OCI-LY1 (cell line): ENCODE data around the gene CDH4.

Experiments used
- H2AFZ ChIP-seq: fragments of 200-600 bp; sonication (generic), shearing (Covaris generic); 2 replicates; pipeline ENCODE4 v1.6.0; 2014; ENCODE audit warnings: antibody characterized with exemption, mild to moderate bottlenecking, low read length
- H3F3A ChIP-seq: fragments of 200-600 bp; sonication (generic), shearing (Covaris generic); 2 replicates; pipeline ENCODE4 v1.6.0; 2014; ENCODE audit warnings: mild to moderate bottlenecking, antibody characterized with exemption, low read length, moderate library complexity; ENCODE audit not compliant: insufficient read depth
- H3K27ac ChIP-seq: fragments of 200-600 bp; sonication (generic); 2 replicates; pipeline ENCODE4 v1.5.1; 2014; ENCODE audit warnings: low read length, mixed run types, mild to moderate bottlenecking, low read depth; ENCODE audit not compliant: poor library complexity, severe bottlenecking
- H3K27me3 ChIP-seq: fragments of 200-600 bp; sonication (generic); 2 replicates; pipeline ENCODE4 v1.6.0; 2014; ENCODE audit warnings: antibody characterized with exemption, mild to moderate bottlenecking, low read length, moderate library complexity; ENCODE audit not compliant: insufficient read depth
- H3K36me3 ChIP-seq: fragments of 200-600 bp; sonication (generic); 2 replicates; pipeline ENCODE4 v1.6.1; 2014; ENCODE audit warnings: mild to moderate bottlenecking, antibody characterized with exemption, low read length, moderate library complexity, mixed read lengths; ENCODE audit not compliant: insufficient read depth
- H3K4me1 ChIP-seq: fragments of 200-600 bp; sonication (generic); 2 replicates; pipeline ENCODE4 v1.5.1; 2014; ENCODE audit warnings: mild to moderate bottlenecking, low read length, moderate library complexity; ENCODE audit not compliant: insufficient read depth, severe bottlenecking
- H3K4me2 ChIP-seq: fragments of 200-600 bp; sonication (generic), shearing (Covaris generic); 2 replicates; pipeline ENCODE4 v1.6.1; 2014; ENCODE audit warnings: low read length
- H3K4me3 ChIP-seq: fragments of 200-600 bp; sonication (generic); 2 replicates; pipeline ENCODE4 v1.5.1; 2014; ENCODE audit warnings: low read length, low read depth, mild to moderate bottlenecking, mixed read lengths; ENCODE audit not compliant: poor library complexity, severe bottlenecking
- H3K79me2 ChIP-seq: fragments of 200-600 bp; shearing (Covaris generic); 2 replicates; pipeline ENCODE4 v1.6.1; 2016; ENCODE audit warnings: mixed run types, low read length, mixed read lengths; ENCODE audit not compliant: insufficient read depth
- H3K9ac ChIP-seq: fragments of 200-600 bp; sonication (generic), shearing (Covaris generic); 2 replicates; pipeline ENCODE4 v1.6.1; 2014; ENCODE audit warnings: mild to moderate bottlenecking, low read length, mixed read lengths
- H3K9me2 ChIP-seq: fragments of 200-600 bp; sonication (generic), shearing (Covaris generic); 2 replicates; pipeline ENCODE4 v1.6.1; 2014; ENCODE audit warnings: low read depth, mild to moderate bottlenecking, low read length, mixed read lengths
- H3K9me3 ChIP-seq: fragments of 200-600 bp; shearing (Covaris generic); 2 replicates; pipeline ENCODE4 v1.6.1; 2014; ENCODE audit warnings: low read length, mixed read lengths
- H4K20me1 ChIP-seq: fragments of 200-600 bp; sonication (generic), shearing (Covaris generic); 2 replicates; pipeline ENCODE4 v1.6.0; 2016; ENCODE audit warnings: mild to moderate bottlenecking, low read length; ENCODE audit not compliant: insufficient read depth
- CTCF ChIP-seq: fragments of 200-600 bp; sonication (generic), shearing (Covaris generic); IDR thresholded peaks from 2 replicates; pipeline ENCODE4 v1.5.1; 2017; ENCODE audit warnings: mild to moderate bottlenecking, antibody characterized with exemption, low read length, moderate library complexity, mixed read lengths
- EZH2 ChIP-seq: fragments of 200-600 bp; sonication (generic), shearing (Covaris generic); IDR thresholded peaks from 2 replicates; pipeline ENCODE4 v1.8.0; 2017; ENCODE audit warnings: borderline replicate concordance, mixed run types, mild to moderate bottlenecking, antibody characterized with exemption, low read length, moderate library complexity, mixed read lengths

Gene CDH4

DNA sequence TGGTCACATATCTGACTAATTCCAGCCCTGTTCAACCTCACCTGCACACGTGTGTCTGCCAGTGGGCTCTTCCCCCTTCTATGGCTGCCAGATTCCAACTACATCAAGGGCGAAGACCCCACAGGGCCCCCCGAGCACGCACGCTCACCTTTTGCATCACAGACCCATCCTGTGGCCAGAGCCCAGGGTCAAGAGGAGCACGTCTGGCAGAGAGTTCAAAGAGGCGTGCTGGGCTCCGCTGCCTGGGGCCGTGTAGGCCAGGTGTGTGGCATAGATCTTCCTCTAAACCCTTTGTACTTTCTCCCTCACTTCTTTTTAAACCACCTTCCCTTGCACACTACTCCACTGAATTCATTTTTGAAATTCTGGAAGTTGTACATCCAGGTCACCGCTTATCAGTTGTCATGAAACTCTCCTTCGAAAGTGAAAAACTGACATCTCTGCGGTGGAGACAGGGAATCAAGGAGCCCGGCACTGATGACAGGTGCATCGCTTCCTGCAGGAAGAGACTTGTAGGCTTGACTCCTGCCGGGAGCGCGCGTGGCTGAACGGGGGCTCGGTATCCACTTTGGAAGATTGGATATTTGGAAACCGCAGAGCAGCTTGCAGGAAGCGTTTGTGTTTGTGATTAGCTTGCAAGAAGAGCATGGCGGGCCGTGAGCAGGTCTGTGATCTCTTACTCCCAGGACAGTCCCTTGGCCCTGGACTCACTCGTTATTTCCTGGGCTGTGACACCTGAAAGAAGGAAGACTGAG, 397.2 kb downstream of the CDH4 start:
- Histone ChIP-seq H3F3A (no peaks in the 10 kb centered on the region), H3K27me3 (no peaks in the 10 kb centered on the region), H3K9me3 (no peaks in the 10 kb centered on the region), H4K20me1 (no peaks in the 10 kb centered on the region), H3K4me3 (no peak overlapping the region), H3K9me2 (no peaks in the 10 kb centered on the region), H3K9ac (no peak overlapping the region), H3K27ac (no peak overlapping the region), H3K36me3 (no peaks in the 10 kb centered on the region), H3K79me2 (no peaks in the 10 kb centered on the region), H2AFZ (no peak overlapping the region), H3K4me1 (no peaks in the 10 kb centered on the region), H3K4me2 (no peak overlapping the region)
- TF ChIP-seq EZH2 (no peak), CTCF (no peak)

- no peak overlapping the region for H3K4me3 ChIP-seq
- no peaks in the 10 kb centered on the region for H3K27me3 ChIP-seq
Measured at GRCh38 chr20:61649860-61650162, 397.8 kb downstream of the CDH4 start.

GRCh38 chr20:61650912-61651733, 399.1 kb downstream of the CDH4 start:
- Histone ChIP-seq H3K9me2 (no peaks in the 10 kb centered on the region), H3K79me2 (no peaks in the 10 kb centered on the region), H2AFZ (no peak overlapping the region), H3K27ac (no peak overlapping the region), H3K36me3 (no peaks in the 10 kb centered on the region), H4K20me1 (no peaks in the 10 kb centered on the region), H3K4me2 (no peak overlapping the region), H3K9ac (no peak overlapping the region), H3K9me3 (no peaks in the 10 kb centered on the region), H3K4me3 (no peak overlapping the region), H3K4me1 (no peaks in the 10 kb centered on the region), H3F3A (no peaks in the 10 kb centered on the region), H3K27me3 (no peaks in the 10 kb centered on the region)
- TF ChIP-seq EZH2 (no peak), CTCF (no peak)

More at GRCh38 chr20:61649860-61650162, 397.8 kb downstream of the CDH4 start:
- H3K27ac ChIP-seq, result no peak overlapping the region
- TF ChIP-seq CTCF, result no peak
- TF ChIP-seq EZH2, result no peak
- H3K9ac ChIP-seq, result no peak overlapping the region
- H3K79me2 ChIP-seq, result no peaks in the 10 kb centered on the region
- no peaks in the 10 kb centered on the region for H3K9me2 ChIP-seq
- H3K4me1 ChIP-seq, result no peaks in the 10 kb centered on the region
- H3K9me3 ChIP-seq, result no peaks in the 10 kb centered on the region
- H3F3A ChIP-seq, result no peaks in the 10 kb centered on the region
- H2AFZ ChIP-seq, result no peak overlapping the region
- H4K20me1 ChIP-seq, result no peaks in the 10 kb centered on the region
- no peak overlapping the region for H3K4me2 ChIP-seq
- no peaks in the 10 kb centered on the region for H3K36me3 ChIP-seq
